GM23338 (cell line): Measurements from ENCODE around the gene TRAPPC12. TPM values are rescaled to one million over a fixed set of nuclear protein-coding genes. Genes with fewer than 3 reads are reported as not detected.

Source experiments
- ATAC-seq: fragments of 200-7000 bp; cut with Tn5 transposase; 3 replicates; pipeline ENCODE4 v1.9.1; 2020
- DNase-seq: peaks from one replicate; pipeline ENCODE4 v3.0.0-alpha.2; 2015; ENCODE audit warnings: low spot score
- H2AFZ ChIP-seq: fragments of 200-600 bp; sonication (generic); 2 replicates; pipeline ENCODE4 v1.8.0; 2016; ENCODE audit warnings: antibody characterized with exemption, mild to moderate bottlenecking, moderate library complexity
- H3F3A ChIP-seq: fragments of 200-600 bp; sonication (generic); replicated peaks from 2 replicates; pipeline ENCODE4 v1.8.0; 2017; ENCODE audit warnings: antibody characterized with exemption, mixed run types, low read depth
- H3K27ac ChIP-seq: fragments of 200-600 bp; sonication (generic); 2 replicates; pipeline ENCODE4 v1.6.1; 2016; ENCODE audit warnings: low read depth
- H3K27me3 ChIP-seq: fragments of 200-600 bp; sonication (generic); 2 replicates; pipeline ENCODE4 v1.8.0; 2016; ENCODE audit warnings: mild to moderate bottlenecking, mixed run types, moderate library complexity; ENCODE audit not compliant: insufficient read depth
- H3K36me3 ChIP-seq: fragments of 200-600 bp; sonication (generic); 2 replicates; pipeline ENCODE4 v1.8.0; 2016; ENCODE audit warnings: mild to moderate bottlenecking; ENCODE audit not compliant: insufficient read depth
- H3K4me1 ChIP-seq: fragments of 200-600 bp; sonication (generic); 2 replicates; pipeline ENCODE4 v1.8.0; 2016; ENCODE audit warnings: mild to moderate bottlenecking, moderate library complexity; ENCODE audit not compliant: insufficient read depth
- H3K4me2 ChIP-seq: fragments of 200-600 bp; sonication (generic); 2 replicates; pipeline ENCODE4 v1.7.1; 2017; ENCODE audit warnings: mixed run types
- H3K4me3 ChIP-seq: fragments of 200-600 bp; sonication (generic); 2 replicates; pipeline ENCODE4 v1.6.1; 2016; ENCODE audit warnings: mixed run types
- H3K79me2 ChIP-seq: fragments of 200-600 bp; sonication (generic); replicated peaks from 2 replicates; pipeline ENCODE4 v1.8.0; 2017; ENCODE audit warnings: mild to moderate bottlenecking; ENCODE audit not compliant: insufficient read depth
- H3K9me2 ChIP-seq: fragments of 200-600 bp; sonication (generic); 2 replicates; pipeline ENCODE4 v1.8.0; 2017; ENCODE audit not compliant: insufficient read depth
- H4K20me1 ChIP-seq: fragments of 200-600 bp; sonication (generic); replicated peaks from 2 replicates; pipeline ENCODE4 v1.8.0; 2017; ENCODE audit warnings: mild to moderate bottlenecking; ENCODE audit not compliant: insufficient read depth
- H3K27ac Mint-ChIP-seq: 2 replicates; pipeline ENCODE4 v1.8.0; 2020; ENCODE audit warnings: inconsistent platforms, mild to moderate bottlenecking, moderate library complexity, mixed read lengths
- H3K27me3 Mint-ChIP-seq: 3 replicates; pipeline ENCODE4 v1.8.0; 2022; ENCODE audit warnings: low read depth, mild to moderate bottlenecking, moderate library complexity, mixed read lengths, inconsistent platforms; ENCODE audit not compliant: insufficient read depth, poor library complexity
- H3K36me3 Mint-ChIP-seq: 3 replicates; pipeline ENCODE4 v1.8.0; 2021; ENCODE audit warnings: low read depth, mild to moderate bottlenecking, inconsistent platforms, moderate library complexity, mixed read lengths
- H3K4me1 Mint-ChIP-seq: 3 replicates; pipeline ENCODE4 v1.8.0; 2020; ENCODE audit warnings: mild to moderate bottlenecking, inconsistent platforms, mixed read lengths
- H3K4me3 Mint-ChIP-seq: 3 replicates; pipeline ENCODE4 v1.8.0; 2021; ENCODE audit warnings: moderate library complexity, mild to moderate bottlenecking, inconsistent platforms, mixed read lengths
- H3K9me3 Mint-ChIP-seq: 3 replicates; pipeline ENCODE4 v1.8.0; 2020; ENCODE audit warnings: moderate library complexity, mild to moderate bottlenecking, inconsistent platforms, mixed read lengths
- CREB1 ChIP-seq: fragments of 250-450 bp; sonication (Bioruptor Pico); IDR thresholded peaks from 2 replicates; pipeline ENCODE4 v1.5.0; 2020; ENCODE audit warnings: low read depth, mild to moderate bottlenecking, moderate library complexity
- EZH2 ChIP-seq: fragments of 200-600 bp; sonication (generic); IDR thresholded peaks from one replicate; pipeline ENCODE4 v1.8.0; 2017; ENCODE audit warnings: antibody characterized with exemption, mild to moderate bottlenecking, low read depth; ENCODE audit not compliant: unreplicated experiment
- EZH2phosphoT487 ChIP-seq: fragments of 200-600 bp; sonication (generic); IDR thresholded peaks from one replicate; pipeline ENCODE4 v1.8.1; 2018; ENCODE audit warnings: antibody characterized with exemption; ENCODE audit not compliant: unreplicated experiment
- JUNB ChIP-seq: IDR thresholded peaks from one replicate; pipeline ENCODE4 v1.6.1; 2016; ENCODE audit warnings: antibody characterized with exemption; ENCODE audit not compliant: unreplicated experiment
- NANOG ChIP-seq: IDR thresholded peaks from 2 replicates; pipeline ENCODE4 v1.6.1; 2016; ENCODE audit warnings: antibody characterized with exemption, borderline replicate concordance
- POLR2AphosphoS5 ChIP-seq: IDR thresholded peaks from 2 replicates; pipeline ENCODE4 v1.6.1; 2016; ENCODE audit warnings: antibody characterized with exemption, low read depth
- STAT1 ChIP-seq: IDR thresholded peaks from one replicate; pipeline ENCODE4 v1.6.1; 2016; ENCODE audit warnings: antibody characterized with exemption; ENCODE audit not compliant: unreplicated experiment
- ZNF114 ChIP-seq: fragments of 250-450 bp; sonication (Bioruptor Pico); IDR thresholded peaks from 2 replicates; pipeline ENCODE4 v1.5.0; 2020; ENCODE audit warnings: mild to moderate bottlenecking, moderate library complexity
- ZNF331 ChIP-seq: fragments of 250-450 bp; sonication (Bioruptor Pico); IDR thresholded peaks from 2 replicates; pipeline ENCODE4 v1.5.0; 2020; ENCODE audit warnings: low read depth, mild to moderate bottlenecking, moderate library complexity
- polyA plus RNA-seq: library from polyadenylated mRNA; unstranded; fragments of >200 nt; fragmentation: Nextera tagmentation; extraction: Ambion mirVana; gene quantifications from 2 replicates; pipeline ENCODE4 v1.2.1, GENCODE V29; 2016
- total RNA-seq: library from RNA; depleted of rRNA; stranded (reverse); fragments of >200 nt; shearing (Covaris generic); gene quantifications from 2 replicates; pipeline ENCODE4 v1.2.3, GENCODE V29; 2014
- TF ChIP-seq, protein P1 (sequence below): fragments of 250-450 bp; sonication (Bioruptor Pico); IDR thresholded peaks from 2 replicates; pipeline ENCODE4 v1.5.0; 2020; ENCODE audit warnings: mild to moderate bottlenecking, moderate library complexity
- TF ChIP-seq, protein P2 (sequence below): IDR thresholded peaks from one replicate; pipeline ENCODE4 v1.6.1; 2018; ENCODE audit warnings: antibody characterized with exemption; ENCODE audit not compliant: unreplicated experiment
- TF ChIP-seq, protein P3 (sequence below), 2 experiments: fragments of 200-600 bp in 1 of 2; sonication (generic) in 1 of 2; conservative IDR thresholded peaks; 2 replicates each; pipeline versions ENCODE4 v1.5.1 to v1.6.1; 2016 to 2017; ENCODE audit warnings: antibody characterized with exemption in 2 of 2, low read depth in 2 of 2, mild to moderate bottlenecking in 2 of 2, moderate library complexity in 1 of 2
- TF ChIP-seq, protein P4 (sequence below): IDR thresholded peaks from 2 replicates; pipeline ENCODE4 v1.6.1; 2016; ENCODE audit warnings: antibody characterized with exemption

TRAPPC12 gene
- total and polyA plus RNA-seq, 2 experiments from 2014 or later = 48.9 to 57.7 TPM

DNA sequence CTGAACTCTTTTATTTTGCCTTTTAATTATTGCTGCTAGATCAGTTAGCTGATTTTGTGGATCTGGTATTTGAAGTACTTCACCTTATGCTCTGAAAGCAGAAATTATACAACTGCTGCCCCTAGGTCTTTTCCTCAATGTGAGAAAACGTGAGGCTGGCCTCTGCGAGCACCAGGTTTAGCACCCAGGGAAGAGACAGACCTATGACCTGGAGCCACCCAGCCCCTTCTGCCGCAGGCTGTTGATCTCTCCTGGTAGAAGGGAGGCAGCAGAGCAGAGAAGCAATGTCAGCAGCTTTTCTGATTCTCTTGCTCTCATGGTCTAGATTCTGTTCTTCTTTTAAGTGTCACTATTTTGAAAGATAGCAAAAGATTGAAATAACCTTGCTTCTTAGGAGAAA is 19.9 kb downstream of the TRAPPC12 start (continued):
- TF ChIP-seq, protein P1, sequence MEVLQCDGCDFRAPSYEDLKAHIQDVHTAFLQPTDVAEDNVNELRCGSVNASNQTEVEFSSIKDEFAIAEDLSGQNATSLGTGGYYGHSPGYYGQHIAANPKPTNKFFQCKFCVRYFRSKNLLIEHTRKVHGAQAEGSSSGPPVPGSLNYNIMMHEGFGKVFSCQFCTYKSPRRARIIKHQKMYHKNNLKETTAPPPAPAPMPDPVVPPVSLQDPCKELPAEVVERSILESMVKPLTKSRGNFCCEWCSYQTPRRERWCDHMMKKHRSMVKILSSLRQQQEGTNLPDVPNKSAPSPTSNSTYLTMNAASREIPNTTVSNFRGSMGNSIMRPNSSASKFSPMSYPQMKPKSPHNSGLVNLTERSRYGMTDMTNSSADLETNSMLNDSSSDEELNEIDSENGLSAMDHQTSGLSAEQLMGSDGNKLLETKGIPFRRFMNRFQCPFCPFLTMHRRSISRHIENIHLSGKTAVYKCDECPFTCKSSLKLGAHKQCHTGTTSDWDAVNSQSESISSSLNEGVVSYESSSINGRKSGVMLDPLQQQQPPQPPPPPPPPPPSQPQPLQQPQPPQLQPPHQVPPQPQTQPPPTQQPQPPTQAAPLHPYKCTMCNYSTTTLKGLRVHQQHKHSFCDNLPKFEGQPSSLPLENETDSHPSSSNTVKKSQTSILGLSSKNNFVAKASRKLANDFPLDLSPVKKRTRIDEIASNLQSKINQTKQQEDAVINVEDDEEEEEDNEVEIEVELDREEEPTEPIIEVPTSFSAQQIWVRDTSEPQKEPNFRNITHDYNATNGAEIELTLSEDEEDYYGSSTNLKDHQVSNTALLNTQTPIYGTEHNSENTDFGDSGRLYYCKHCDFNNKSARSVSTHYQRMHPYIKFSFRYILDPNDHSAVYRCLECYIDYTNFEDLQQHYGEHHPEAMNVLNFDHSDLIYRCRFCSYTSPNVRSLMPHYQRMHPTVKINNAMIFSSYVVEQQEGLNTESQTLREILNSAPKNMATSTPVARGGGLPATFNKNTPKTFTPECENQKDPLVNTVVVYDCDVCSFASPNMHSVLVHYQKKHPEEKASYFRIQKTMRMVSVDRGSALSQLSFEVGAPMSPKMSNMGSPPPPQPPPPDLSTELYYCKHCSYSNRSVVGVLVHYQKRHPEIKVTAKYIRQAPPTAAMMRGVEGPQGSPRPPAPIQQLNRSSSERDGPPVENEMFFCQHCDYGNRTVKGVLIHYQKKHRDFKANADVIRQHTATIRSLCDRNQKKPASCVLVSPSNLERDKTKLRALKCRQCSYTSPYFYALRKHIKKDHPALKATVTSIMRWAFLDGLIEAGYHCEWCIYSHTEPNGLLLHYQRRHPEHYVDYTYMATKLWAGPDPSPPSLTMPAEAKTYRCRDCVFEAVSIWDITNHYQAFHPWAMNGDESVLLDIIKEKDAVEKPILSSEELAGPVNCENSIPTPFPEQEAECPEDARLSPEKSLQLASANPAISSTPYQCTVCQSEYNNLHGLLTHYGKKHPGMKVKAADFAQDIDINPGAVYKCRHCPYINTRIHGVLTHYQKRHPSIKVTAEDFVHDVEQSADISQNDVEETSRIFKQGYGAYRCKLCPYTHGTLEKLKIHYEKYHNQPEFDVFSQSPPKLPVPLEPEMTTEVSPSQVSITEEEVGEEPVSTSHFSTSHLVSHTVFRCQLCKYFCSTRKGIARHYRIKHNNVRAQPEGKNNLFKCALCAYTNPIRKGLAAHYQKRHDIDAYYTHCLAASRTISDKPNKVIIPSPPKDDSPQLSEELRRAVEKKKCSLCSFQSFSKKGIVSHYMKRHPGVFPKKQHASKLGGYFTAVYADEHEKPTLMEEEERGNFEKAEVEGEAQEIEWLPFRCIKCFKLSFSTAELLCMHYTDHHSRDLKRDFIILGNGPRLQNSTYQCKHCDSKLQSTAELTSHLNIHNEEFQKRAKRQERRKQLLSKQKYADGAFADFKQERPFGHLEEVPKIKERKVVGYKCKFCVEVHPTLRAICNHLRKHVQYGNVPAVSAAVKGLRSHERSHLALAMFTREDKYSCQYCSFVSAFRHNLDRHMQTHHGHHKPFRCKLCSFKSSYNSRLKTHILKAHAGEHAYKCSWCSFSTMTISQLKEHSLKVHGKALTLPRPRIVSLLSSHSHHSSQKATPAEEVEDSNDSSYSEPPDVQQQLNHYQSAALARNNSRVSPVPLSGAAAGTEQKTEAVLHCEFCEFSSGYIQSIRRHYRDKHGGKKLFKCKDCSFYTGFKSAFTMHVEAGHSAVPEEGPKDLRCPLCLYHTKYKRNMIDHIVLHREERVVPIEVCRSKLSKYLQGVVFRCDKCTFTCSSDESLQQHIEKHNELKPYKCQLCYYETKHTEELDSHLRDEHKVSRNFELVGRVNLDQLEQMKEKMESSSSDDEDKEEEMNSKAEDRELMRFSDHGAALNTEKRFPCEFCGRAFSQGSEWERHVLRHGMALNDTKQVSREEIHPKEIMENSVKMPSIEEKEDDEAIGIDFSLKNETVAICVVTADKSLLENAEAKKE (CRISPR knock-in tag) = no peak
- no peak for TF ChIP-seq STAT1

DNA sequence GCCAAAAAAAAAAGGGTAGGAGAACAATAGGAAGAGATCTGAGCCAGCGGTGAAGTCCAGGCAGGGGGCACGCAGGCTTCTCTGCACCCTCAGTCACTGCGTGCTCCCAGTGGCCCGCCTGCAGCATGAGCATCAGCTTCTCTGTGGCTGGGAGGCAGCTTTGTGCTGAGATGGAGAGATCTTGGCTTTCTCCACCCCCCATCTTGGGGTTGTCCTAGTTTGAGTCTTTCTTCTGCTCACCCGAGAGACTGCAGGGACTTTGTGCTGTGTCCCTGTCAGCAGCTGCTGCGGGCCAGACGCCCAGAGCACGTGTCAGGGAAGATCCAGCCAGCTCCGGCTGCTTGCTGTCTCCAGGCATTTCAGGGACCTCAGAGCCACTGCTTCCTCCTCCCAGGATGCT is 20.3 kb downstream of the TRAPPC12 start:
- peak; percentile 26 for DNase-seq
- Mint-ChIP-seq H3K9me3 (peaks cover 29% of the 10 kb centered on the region), H3K27ac (no peak overlapping the region), H3K36me3 (peaks cover 59% of the 10 kb centered on the region), H3K27me3 (peaks cover 12% of the 10 kb centered on the region), H3K4me1 (peaks cover 25% of the 10 kb centered on the region), H3K4me3 (peak overlapping the region; percentile 51)
- Histone ChIP-seq H3K36me3 (peaks cover 19% of the 10 kb centered on the region; the same call in 1 of the 2 replicates), H2AFZ (no peak overlapping the region), H3K27ac (no peak overlapping the region), H3F3A (no peaks in the 10 kb centered on the region), H3K4me2 (no peak overlapping the region; the same call in 1 of the 2 replicates), H4K20me1 (peaks cover 11% of the 10 kb centered on the region), H3K4me3 (no peak overlapping the region), H3K9me2 (no peaks in the 10 kb centered on the region), H3K79me2 (peaks cover 27% of the 10 kb centered on the region), H3K27me3 (no peaks in the 10 kb centered on the region), H3K4me1 (peaks cover 7% of the 10 kb centered on the region)
- peak; percentile 85 for ATAC-seq
- TF ChIP-seq CREB1 (CRISPR knock-in tag) = no peak
- TF ChIP-seq EZH2 = no peak
- TF ChIP-seq POLR2AphosphoS5 = no peak
- TF ChIP-seq ZNF114 (CRISPR knock-in tag) = no peak
- TF ChIP-seq, protein P2, sequence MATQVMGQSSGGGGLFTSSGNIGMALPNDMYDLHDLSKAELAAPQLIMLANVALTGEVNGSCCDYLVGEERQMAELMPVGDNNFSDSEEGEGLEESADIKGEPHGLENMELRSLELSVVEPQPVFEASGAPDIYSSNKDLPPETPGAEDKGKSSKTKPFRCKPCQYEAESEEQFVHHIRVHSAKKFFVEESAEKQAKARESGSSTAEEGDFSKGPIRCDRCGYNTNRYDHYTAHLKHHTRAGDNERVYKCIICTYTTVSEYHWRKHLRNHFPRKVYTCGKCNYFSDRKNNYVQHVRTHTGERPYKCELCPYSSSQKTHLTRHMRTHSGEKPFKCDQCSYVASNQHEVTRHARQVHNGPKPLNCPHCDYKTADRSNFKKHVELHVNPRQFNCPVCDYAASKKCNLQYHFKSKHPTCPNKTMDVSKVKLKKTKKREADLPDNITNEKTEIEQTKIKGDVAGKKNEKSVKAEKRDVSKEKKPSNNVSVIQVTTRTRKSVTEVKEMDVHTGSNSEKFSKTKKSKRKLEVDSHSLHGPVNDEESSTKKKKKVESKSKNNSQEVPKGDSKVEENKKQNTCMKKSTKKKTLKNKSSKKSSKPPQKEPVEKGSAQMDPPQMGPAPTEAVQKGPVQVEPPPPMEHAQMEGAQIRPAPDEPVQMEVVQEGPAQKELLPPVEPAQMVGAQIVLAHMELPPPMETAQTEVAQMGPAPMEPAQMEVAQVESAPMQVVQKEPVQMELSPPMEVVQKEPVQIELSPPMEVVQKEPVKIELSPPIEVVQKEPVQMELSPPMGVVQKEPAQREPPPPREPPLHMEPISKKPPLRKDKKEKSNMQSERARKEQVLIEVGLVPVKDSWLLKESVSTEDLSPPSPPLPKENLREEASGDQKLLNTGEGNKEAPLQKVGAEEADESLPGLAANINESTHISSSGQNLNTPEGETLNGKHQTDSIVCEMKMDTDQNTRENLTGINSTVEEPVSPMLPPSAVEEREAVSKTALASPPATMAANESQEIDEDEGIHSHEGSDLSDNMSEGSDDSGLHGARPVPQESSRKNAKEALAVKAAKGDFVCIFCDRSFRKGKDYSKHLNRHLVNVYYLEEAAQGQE = no peak
- TF ChIP-seq, protein P3, sequence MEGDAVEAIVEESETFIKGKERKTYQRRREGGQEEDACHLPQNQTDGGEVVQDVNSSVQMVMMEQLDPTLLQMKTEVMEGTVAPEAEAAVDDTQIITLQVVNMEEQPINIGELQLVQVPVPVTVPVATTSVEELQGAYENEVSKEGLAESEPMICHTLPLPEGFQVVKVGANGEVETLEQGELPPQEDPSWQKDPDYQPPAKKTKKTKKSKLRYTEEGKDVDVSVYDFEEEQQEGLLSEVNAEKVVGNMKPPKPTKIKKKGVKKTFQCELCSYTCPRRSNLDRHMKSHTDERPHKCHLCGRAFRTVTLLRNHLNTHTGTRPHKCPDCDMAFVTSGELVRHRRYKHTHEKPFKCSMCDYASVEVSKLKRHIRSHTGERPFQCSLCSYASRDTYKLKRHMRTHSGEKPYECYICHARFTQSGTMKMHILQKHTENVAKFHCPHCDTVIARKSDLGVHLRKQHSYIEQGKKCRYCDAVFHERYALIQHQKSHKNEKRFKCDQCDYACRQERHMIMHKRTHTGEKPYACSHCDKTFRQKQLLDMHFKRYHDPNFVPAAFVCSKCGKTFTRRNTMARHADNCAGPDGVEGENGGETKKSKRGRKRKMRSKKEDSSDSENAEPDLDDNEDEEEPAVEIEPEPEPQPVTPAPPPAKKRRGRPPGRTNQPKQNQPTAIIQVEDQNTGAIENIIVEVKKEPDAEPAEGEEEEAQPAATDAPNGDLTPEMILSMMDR (conservative IDR thresholded peaks at IDR 0.05; ENCODE audit: low read depth in 2 of 2) = no peak
- no peak for TF ChIP-seq JUNB
- TF ChIP-seq, protein P4, sequence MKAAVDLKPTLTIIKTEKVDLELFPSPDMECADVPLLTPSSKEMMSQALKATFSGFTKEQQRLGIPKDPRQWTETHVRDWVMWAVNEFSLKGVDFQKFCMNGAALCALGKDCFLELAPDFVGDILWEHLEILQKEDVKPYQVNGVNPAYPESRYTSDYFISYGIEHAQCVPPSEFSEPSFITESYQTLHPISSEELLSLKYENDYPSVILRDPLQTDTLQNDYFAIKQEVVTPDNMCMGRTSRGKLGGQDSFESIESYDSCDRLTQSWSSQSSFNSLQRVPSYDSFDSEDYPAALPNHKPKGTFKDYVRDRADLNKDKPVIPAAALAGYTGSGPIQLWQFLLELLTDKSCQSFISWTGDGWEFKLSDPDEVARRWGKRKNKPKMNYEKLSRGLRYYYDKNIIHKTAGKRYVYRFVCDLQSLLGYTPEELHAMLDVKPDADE = no peak
- no peak for TF ChIP-seq ZNF331 (CRISPR knock-in tag)
- TF ChIP-seq STAT1 = no peak
- TF ChIP-seq NANOG = no peak
- no peak for TF ChIP-seq EZH2phosphoT487
